GDM1 (cell line): ENCODE measurements around the gene NANOS1.

Experiments
- DNase-seq: peaks from one replicate; lab custom pipeline; 2025; lab: John Stamatoyannopoulos, UW

NANOS1 gene

GRCh38 chr10:119060107-119060506, 30.6 kb downstream of the NANOS1 start:
- no peak for DNase-seq

GRCh38 chr10:119061352-119061751, 31.8 kb downstream of the NANOS1 start:
- DNase-seq: no peak

DNA sequence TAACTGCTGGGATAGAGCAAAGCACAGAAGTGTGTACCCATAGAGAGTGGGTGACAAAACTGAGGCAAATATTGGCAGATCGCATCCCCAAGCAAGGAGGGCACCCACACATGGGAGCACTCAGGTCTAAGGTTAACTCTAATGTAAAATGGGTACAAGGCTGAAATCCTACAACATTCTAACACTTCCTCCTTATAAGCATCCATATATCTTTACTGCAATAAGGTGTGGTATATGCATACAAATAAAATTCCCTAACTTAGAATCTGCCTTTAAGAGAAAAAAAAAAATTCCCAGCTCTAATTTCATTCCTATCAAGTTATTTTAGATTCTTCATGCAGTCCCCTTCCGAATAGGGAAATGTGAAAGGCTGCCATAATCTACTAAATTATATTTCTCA, 32.4 kb downstream of the NANOS1 start:
- no peak for DNase-seq

- no peak for DNase-seq
Observed at GRCh38 chr10:119070395-119071165, 41.1 kb downstream of the NANOS1 start.

DNA sequence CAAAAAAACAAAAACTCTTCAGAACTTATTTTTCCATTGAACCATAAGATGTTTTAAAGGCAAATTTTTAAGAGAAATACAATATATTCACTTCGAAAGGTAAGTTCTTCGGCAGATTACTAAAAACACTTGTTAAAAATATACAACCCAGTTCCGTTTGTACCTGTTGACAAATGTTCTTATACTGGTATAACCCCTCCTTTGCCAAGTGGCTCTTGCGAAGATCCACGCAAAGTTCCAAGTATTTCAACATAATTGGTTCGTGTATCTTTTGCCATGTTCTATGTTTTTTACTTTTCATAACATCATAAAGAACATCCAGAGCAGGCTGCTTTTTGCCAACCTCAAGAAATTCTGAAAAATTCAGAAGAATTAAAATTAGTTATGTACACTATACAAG, 44.1 kb downstream of the NANOS1 start:
- no peak for DNase-seq

- no peak for DNase-seq
Observed at GRCh38 chr10:119078422-119079179, 49.1 kb downstream of the NANOS1 start.

DNA sequence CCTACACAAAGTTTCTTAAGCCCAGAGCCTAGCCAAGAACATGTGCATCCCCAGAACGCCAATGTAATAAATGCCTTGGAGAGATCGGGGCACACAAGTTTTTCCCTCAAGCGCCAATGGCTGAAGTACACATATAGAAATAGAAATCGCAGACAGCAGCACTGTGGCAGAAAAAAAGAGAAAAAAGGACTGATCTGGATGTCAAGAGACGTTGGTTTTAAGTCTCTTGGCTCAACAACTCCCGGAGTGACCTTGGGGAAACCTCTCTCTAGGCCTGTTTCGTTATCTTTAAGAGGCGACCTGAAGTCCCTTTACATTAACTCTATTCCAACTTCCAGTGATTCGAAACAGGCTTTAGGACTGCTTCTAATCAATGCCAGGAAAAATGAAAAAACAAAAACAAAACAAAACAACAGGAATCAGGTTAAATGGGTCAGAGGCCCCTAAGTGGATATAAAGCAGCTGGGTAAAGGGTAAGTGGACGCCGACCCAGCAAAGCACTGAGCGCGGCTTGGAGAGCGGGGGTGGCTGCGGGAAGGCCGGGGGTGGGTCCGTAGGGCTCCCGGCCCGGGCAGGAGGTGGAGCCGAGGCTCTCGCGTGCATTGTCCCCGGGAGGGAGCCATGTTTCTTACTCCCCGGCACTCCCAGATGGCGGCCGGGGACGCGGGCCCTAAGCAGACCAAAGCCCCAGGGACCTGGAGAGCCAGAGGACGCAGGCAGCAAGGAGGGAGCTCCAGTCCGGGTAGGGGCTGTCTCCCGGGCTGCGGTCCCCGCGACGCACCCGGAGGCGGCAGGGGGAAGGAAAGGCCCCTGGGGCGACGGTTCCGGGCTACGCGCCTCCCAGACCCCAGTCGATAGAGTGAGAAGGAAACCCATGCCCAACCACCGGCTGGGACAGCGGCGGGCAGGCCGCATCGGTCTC, 50.3 kb downstream of the NANOS1 start:
- peak; percentile 57 for DNase-seq

GRCh38 chr10:119080521-119081259, 51.2 kb downstream of the NANOS1 start, which contains the start of gene EIF3A:
EIF3A (minus strand) TSS chr10:119080817; CDS start chr10:119080676, 141 bp downstream.
- DNase-seq: peak; percentile 90
